ENCODE measurements around the gene MAGEL2.
"Not testable (repeated sequence)": the region's sequence is repeated elsewhere in the genome, so short reads cannot be mapped to it uniquely, and the experiment has no call there.

MAGEL2 gene

GRCh38 chr15:23602124-23602523 lies 45.5 kb downstream of the MAGEL2 start:
- no peak for DNase-seq

GRCh38 chr15:23599053-23599452 lies 48.6 kb downstream of the MAGEL2 start:
- DNase-seq: no peak

DNA sequence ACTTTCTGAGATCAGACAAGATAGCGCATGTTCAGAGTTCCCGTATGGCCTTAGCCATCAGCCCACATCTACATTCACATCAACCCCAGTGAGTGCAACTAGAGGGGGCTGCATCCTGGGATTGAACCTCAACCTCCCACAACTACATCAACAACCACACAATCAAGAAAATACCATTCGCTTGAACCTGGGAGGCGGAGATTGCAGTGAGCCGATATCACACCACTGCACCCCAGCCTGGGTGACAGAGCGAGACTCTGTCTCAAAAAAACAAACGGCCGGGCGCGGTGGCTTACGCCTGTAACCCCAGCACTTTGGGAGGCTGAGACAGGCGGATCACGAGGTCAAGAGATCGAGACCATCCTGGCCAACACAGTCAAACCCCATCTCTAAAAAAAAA lies 50.4 kb downstream of the MAGEL2 start:
- not testable (repeated sequence) for DNase-seq

- DNase-seq: no peak
Observed at GRCh38 chr15:23596736-23597135, 50.9 kb downstream of the MAGEL2 start.

DNA sequence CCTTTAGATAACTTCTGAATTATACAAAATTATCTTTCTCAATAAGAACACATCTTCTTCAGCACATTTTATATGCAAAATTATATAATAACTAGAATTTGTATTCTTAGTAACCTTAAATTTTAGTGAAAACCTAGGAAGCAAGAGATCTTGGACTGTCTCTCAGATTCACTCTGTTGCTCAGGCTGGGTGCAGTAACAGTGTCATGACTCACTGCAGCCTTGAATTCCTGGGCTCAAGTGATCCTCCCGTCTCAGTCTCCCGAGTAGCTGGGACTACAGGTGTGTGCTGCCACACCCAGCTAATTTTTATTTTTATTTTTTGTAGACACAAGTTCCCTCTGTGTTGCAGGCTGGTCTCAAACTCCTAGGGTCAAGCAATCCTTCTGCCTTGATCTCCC lies 52.3 kb downstream of the MAGEL2 start:
- no peak for DNase-seq

GRCh38 chr15:23594252-23594770 lies 53.4 kb downstream of the MAGEL2 start:
- no peak for DNase-seq

All from activated CD4-positive, alpha-beta T cell treated with anti-CD3 and anti-CD28 coated beads, Interleukin-10, Interleukin-2, amounts not matched to agents 100 ng/mL and 50 ng/mL, durations not matched to agents 16 hours and 8 hours (primary cell).